PC-9 (cell line): Measurements from ENCODE around the gene DDX17. TPM values are rescaled to one million over a fixed set of nuclear protein-coding genes. Genes with fewer than 3 reads are reported as not detected.

Source experiments
- BruUV-seq: library from RNA; stranded (reverse); fragments of 400-500 nt; replicated peaks from 2 replicates; lab custom pipeline; 2021; lab: Mats Ljungman, UMichigan
- CTCF ChIA-PET: fragments of 300-600 bp; sonication (Branson Sonifier 250); formaldehyde crosslinking; loops from one replicate; lab custom pipeline; 2022; ENCODE audit warnings: antibody characterized with exemption; lab: Charles Lee
- POLR2A ChIA-PET: fragments of 300-600 bp; sonication (Branson Sonifier 250); formaldehyde crosslinking; loops from one replicate; lab custom pipeline; 2022; ENCODE audit warnings: antibody characterized with exemption; ENCODE audit not compliant: unreplicated experiment; lab: Charles Lee
- DNase-seq, 2 experiments: peaks; one replicate each; pipeline versions ENCODE4 v3.0.0 to v3.0.0-alpha.2; 2015 to 2022; ENCODE audit warnings: mixed read lengths in 1 of 2
- H2AFZ ChIP-seq: fragments of 200-600 bp; sonication (generic); 2 replicates; pipeline ENCODE4 v1.8.1; 2017; ENCODE audit warnings: antibody characterized with exemption
- H3F3A ChIP-seq: fragments of 200-600 bp; sonication (generic); 2 replicates; pipeline ENCODE4 v1.8.1; 2017; ENCODE audit warnings: antibody characterized with exemption, mild to moderate bottlenecking, low read depth; ENCODE audit not compliant: insufficient read depth
- H3K27ac ChIP-seq: fragments of 200-600 bp; sonication (generic); 2 replicates; pipeline ENCODE4 v1.6.1; 2016; ENCODE audit warnings: mixed run types
- H3K27me3 ChIP-seq: fragments of 200-600 bp; sonication (generic); 2 replicates; pipeline ENCODE4 v1.6.1; 2016; ENCODE audit warnings: low read depth, mixed run types; ENCODE audit not compliant: insufficient read depth
- H3K36me3 ChIP-seq: fragments of 200-600 bp; sonication (generic); 2 replicates; pipeline ENCODE4 v1.6.1; 2016; ENCODE audit warnings: low read depth, mixed run types
- H3K4me1 ChIP-seq: fragments of 200-600 bp; sonication (generic); replicated peaks from 2 replicates; pipeline ENCODE4 v1.6.1; 2016; ENCODE audit warnings: mixed run types; ENCODE audit not compliant: insufficient read depth
- H3K4me2 ChIP-seq: fragments of 200-600 bp; sonication (generic); 2 replicates; pipeline ENCODE4 v1.6.1; 2017; ENCODE audit warnings: mixed run types
- H3K4me3 ChIP-seq: fragments of 200-600 bp; sonication (generic); 2 replicates; pipeline ENCODE4 v1.6.1; 2016; ENCODE audit warnings: mixed run types
- H3K79me2 ChIP-seq: fragments of 200-600 bp; sonication (generic); 2 replicates; pipeline ENCODE4 v1.6.1; 2017; ENCODE audit warnings: low read depth, mixed run types
- H3K9me2 ChIP-seq: fragments of 200-600 bp; sonication (generic); 2 replicates; pipeline ENCODE4 v1.8.1; 2017; ENCODE audit warnings: mild to moderate bottlenecking; ENCODE audit not compliant: insufficient read depth
- H3K9me3 ChIP-seq: fragments of 200-600 bp; sonication (generic); 2 replicates; pipeline ENCODE4 v1.8.1; 2016; ENCODE audit warnings: low read depth; ENCODE audit not compliant: insufficient read depth
- H4K20me1 ChIP-seq: fragments of 200-600 bp; sonication (generic); 2 replicates; pipeline ENCODE4 v1.8.1; 2017; ENCODE audit not compliant: insufficient read depth
- EZH2 ChIP-seq: fragments of 200-600 bp; sonication (generic); IDR thresholded peaks from 2 replicates; pipeline ENCODE4 v1.8.0; 2017; ENCODE audit warnings: antibody characterized with exemption, low read depth
- intact Hi-C: fragments of 100-400 bp; cut with micrococcal nuclease; formaldehyde crosslinking; loops from one replicate; pipeline ENCODE4 v1.10.0; 2022; ENCODE audit not compliant: unreplicated experiment
- total RNA-seq: library from RNA; stranded (reverse); gene quantifications from 2 replicates; pipeline ENCODE4 v1.2.3, GENCODE V29; 2021
- TF ChIP-seq, protein P1 (sequence below): fragments of 200-600 bp; sonication (generic); conservative IDR thresholded peaks from 2 replicates; pipeline ENCODE4 v1.6.1; 2017; ENCODE audit warnings: mixed run types, antibody characterized with exemption, mild to moderate bottlenecking, moderate library complexity

The DDX17 gene
- total RNA-seq, 1 experiment from 2014 or later = 511 TPM

DNA sequence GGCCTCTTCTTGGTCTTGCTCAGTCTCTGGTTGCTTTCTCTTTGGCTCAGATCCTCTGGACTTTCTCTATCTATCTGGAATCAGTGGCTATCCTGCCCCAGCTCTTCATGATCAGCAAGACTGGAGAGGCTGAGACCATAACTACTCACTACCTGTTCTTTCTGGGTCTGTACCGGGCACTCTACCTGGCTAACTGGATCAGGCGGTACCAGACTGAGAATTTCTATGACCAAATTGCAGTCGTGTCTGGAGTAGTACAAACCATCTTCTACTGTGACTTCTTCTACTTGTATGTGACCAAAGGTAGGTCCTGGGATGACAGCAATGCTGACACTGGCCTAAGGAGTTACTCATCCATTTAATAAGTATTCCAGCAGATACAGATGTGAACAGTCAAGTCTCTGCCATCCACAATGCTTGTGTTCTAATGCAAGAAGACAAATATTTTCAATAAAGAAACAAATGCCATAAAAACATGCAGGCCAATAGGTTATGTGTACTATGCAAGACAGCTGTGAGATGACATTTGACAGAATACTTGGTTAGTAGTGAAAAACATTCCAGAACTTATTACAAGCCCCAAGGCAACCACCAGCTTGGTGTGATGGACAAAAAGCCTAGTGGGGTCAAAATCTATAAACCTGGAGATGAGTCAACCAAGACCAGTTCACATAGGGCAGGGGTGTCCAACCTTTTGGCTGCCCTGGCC is 24.8 kb downstream of the DDX17 start:
- Histone ChIP-seq H4K20me1 (peaks cover 39% of the 10 kb centered on the region), H3K27ac (no peak overlapping the region), H3K4me2 (no peak overlapping the region), H2AFZ (no peak overlapping the region), H3K27me3 (no peaks in the 10 kb centered on the region), H3K4me3 (no peak overlapping the region), H3K9me3 (no peaks in the 10 kb centered on the region), H3K9me2 (no peaks in the 10 kb centered on the region), H3F3A (peaks cover 72% of the 10 kb centered on the region), H3K4me1 (no peaks in the 10 kb centered on the region), H3K36me3 (peaks cover 48% of the 10 kb centered on the region), H3K79me2 (no peaks in the 10 kb centered on the region)
- BruUV-seq = no TSS peak
- CTCF ChIA-PET = interaction anchor here (1.0 kb wide), 1 partner anchor 429 kb away, joined by 3 read pairs; no protein-coding TSS in a partner anchor
- POLR2A ChIA-PET = interaction anchor here (0.5 kb wide), 1 partner anchor 1187 kb away, joined by 3 read pairs; no protein-coding TSS in a partner anchor
- TF ChIP-seq, protein P1, sequence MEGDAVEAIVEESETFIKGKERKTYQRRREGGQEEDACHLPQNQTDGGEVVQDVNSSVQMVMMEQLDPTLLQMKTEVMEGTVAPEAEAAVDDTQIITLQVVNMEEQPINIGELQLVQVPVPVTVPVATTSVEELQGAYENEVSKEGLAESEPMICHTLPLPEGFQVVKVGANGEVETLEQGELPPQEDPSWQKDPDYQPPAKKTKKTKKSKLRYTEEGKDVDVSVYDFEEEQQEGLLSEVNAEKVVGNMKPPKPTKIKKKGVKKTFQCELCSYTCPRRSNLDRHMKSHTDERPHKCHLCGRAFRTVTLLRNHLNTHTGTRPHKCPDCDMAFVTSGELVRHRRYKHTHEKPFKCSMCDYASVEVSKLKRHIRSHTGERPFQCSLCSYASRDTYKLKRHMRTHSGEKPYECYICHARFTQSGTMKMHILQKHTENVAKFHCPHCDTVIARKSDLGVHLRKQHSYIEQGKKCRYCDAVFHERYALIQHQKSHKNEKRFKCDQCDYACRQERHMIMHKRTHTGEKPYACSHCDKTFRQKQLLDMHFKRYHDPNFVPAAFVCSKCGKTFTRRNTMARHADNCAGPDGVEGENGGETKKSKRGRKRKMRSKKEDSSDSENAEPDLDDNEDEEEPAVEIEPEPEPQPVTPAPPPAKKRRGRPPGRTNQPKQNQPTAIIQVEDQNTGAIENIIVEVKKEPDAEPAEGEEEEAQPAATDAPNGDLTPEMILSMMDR = no peak
- TF ChIP-seq EZH2 = no peak
- DNase-seq = no peak
- intact Hi-C loops = no loop called here

DNA sequence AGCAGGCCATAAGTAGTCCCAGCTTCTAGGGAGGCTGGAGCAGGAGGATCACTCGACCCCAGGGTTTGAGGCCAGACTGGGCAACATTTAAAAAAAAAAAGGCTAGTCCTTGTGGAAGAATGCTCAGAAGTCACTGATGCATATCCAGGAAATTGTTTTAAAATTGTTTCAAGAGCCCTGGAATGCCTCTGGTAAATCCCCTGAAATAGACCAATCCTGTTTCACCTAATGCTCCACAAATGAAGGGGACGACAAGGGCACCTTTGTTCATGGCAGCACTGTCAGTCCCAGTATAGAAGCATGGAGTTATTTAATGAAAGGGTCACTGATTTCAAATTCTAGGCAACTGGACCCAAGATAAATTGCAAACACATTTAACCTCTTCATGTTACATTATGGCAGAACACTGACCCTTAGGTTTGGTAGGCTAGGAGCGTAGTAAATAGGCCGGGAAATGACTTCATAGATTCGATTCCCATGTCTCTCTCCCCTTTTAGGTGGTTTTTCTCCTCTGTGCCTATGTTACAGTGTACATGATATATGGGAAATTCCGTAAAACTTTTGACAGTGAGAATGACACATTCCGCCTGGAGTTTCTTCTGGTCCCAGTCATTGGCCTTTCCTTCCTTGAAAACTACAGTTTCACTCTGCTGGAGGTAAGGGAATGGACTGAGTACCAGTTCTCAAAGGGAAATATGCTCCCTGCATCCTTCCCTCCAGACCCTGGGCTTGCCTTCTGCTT is 26.8 kb downstream of the DDX17 start:
- Histone ChIP-seq H2AFZ (no peak overlapping the region), H3K79me2 (no peaks in the 10 kb centered on the region), H3K27ac (no peak overlapping the region), H3K4me2 (no peak overlapping the region), H3K27me3 (no peaks in the 10 kb centered on the region), H4K20me1 (peaks cover 26% of the 10 kb centered on the region), H3K4me3 (no peak overlapping the region), H3K36me3 (peaks cover 31% of the 10 kb centered on the region), H3K9me3 (no peaks in the 10 kb centered on the region), H3K4me1 (no peaks in the 10 kb centered on the region), H3F3A (peaks cover 55% of the 10 kb centered on the region), H3K9me2 (no peaks in the 10 kb centered on the region)
- ChIA-PET CTCF (no interaction called here), POLR2A (interaction anchor here (0.6 kb wide), 1 partner anchor 25 kb away, joined by 12 read pairs; no protein-coding TSS in a partner anchor)
- intact Hi-C loops = no loop called here
- no peak for DNase-seq
- no TSS peak for BruUV-seq
- TF ChIP-seq EZH2 = no peak
- TF ChIP-seq, protein P1 = no peak

DNA sequence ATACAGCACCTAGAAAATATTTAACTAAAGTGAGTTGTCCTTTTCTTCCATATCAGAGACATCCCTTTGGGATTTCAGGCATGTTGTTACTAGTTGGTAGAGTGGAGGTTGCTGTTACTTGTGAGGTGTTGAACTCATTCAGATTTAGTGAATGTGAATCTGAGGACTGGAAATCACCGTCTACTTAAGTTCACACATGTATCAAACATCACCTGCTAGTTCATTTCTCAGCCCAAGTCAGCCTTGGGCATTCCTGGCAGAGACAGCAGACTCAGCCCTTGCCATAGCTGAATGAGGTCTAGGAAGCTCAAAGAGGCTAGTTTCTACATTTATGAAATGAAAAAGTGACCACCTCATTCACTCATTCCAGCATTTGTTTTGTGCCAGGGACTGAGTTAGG is 28.5 kb downstream of the DDX17 start:
- peaks cover 16% of the 10 kb centered on the region; the same call in 1 of the 2 replicates for H4K20me1 ChIP-seq
- TF ChIP-seq, protein P1 = no peak
- TF ChIP-seq EZH2 = no peak
- no peak overlapping the region for H3K27ac ChIP-seq
- H3K4me2 ChIP-seq = no peak overlapping the region
- peaks cover 14% of the 10 kb centered on the region; the same call in 1 of the 2 replicates for H3K36me3 ChIP-seq
- ChIA-PET CTCF (no interaction called here), POLR2A (no interaction called here)
- no peaks in the 10 kb centered on the region for H3K9me3 ChIP-seq
- no peaks in the 10 kb centered on the region for H3K4me1 ChIP-seq
- no peaks in the 10 kb centered on the region for H3K27me3 ChIP-seq
- H3F3A ChIP-seq = peaks cover 39% of the 10 kb centered on the region
- no peak overlapping the region for H2AFZ ChIP-seq
- intact Hi-C loops = no loop called here
- H3K4me3 ChIP-seq = no peak overlapping the region
- DNase-seq = no peak
- no peaks in the 10 kb centered on the region for H3K79me2 ChIP-seq
- H3K9me2 ChIP-seq = no peaks in the 10 kb centered on the region
- no TSS peak for BruUV-seq
